ENCODE measurements around the gene PSMA3. TPM values are rescaled to one million over a fixed set of nuclear protein-coding genes. Genes with fewer than 3 reads are reported as not detected.

PSMA3 gene
- total RNA-seq, 1 donor from 2014 or later, result 146 TPM

DNA sequence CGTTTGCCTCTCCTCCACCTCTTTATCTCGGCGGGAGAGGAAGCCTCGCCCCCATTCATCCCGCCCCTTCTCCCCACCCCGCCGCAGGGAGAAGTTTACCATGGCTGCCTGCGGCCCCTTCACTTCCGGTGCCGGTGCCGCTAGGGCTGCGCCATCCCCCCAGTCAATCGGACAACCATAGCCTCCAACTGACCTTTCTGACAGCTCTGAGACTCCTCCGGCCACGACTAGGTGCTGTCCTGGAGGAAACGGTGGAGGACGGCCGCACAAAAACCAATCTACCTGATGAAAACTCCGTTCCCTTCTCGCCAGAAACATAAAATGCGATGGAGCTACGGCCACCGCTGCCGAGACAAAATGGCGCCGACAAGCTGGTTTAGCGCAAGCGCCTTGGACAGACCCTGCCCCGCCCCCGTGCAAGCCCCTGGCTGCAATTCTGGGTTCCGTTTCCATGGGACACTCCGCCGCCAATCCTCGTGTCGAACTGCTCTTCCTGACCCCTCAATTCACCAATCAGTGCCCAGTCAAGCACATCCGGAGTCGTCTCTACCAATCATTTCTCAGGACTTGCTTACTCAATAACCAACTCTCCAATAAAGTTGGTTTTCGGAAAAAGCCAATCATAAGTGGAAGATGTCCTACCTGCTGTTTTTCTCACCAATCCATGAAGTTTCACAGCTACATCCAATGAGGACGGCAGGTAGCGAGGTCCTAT, 53.3 kb downstream of the PSMA3 start:
- H3K9me3 ChIP-seq, result no peaks in the 10 kb centered on the region
- H3K4me1 ChIP-seq, result peaks cover 40% of the 10 kb centered on the region
- no peaks in the 10 kb centered on the region for H3K27me3 ChIP-seq
- peak overlapping the region; percentile 95 for H3K27ac ChIP-seq
- ATAC-seq (peak; percentile 96), DNase-seq (peak; percentile 99)
- H3K36me3 ChIP-seq, result peaks cover 42% of the 10 kb centered on the region
- intact Hi-C loops (cut with DNase I), result no loop called here
- TF ChIP-seq, protein P1, sequence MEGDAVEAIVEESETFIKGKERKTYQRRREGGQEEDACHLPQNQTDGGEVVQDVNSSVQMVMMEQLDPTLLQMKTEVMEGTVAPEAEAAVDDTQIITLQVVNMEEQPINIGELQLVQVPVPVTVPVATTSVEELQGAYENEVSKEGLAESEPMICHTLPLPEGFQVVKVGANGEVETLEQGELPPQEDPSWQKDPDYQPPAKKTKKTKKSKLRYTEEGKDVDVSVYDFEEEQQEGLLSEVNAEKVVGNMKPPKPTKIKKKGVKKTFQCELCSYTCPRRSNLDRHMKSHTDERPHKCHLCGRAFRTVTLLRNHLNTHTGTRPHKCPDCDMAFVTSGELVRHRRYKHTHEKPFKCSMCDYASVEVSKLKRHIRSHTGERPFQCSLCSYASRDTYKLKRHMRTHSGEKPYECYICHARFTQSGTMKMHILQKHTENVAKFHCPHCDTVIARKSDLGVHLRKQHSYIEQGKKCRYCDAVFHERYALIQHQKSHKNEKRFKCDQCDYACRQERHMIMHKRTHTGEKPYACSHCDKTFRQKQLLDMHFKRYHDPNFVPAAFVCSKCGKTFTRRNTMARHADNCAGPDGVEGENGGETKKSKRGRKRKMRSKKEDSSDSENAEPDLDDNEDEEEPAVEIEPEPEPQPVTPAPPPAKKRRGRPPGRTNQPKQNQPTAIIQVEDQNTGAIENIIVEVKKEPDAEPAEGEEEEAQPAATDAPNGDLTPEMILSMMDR (IDR thresholded peaks at IDR 0.05), result no peak
- H3K4me3 ChIP-seq, result peak overlapping the region; percentile 90

DNA sequence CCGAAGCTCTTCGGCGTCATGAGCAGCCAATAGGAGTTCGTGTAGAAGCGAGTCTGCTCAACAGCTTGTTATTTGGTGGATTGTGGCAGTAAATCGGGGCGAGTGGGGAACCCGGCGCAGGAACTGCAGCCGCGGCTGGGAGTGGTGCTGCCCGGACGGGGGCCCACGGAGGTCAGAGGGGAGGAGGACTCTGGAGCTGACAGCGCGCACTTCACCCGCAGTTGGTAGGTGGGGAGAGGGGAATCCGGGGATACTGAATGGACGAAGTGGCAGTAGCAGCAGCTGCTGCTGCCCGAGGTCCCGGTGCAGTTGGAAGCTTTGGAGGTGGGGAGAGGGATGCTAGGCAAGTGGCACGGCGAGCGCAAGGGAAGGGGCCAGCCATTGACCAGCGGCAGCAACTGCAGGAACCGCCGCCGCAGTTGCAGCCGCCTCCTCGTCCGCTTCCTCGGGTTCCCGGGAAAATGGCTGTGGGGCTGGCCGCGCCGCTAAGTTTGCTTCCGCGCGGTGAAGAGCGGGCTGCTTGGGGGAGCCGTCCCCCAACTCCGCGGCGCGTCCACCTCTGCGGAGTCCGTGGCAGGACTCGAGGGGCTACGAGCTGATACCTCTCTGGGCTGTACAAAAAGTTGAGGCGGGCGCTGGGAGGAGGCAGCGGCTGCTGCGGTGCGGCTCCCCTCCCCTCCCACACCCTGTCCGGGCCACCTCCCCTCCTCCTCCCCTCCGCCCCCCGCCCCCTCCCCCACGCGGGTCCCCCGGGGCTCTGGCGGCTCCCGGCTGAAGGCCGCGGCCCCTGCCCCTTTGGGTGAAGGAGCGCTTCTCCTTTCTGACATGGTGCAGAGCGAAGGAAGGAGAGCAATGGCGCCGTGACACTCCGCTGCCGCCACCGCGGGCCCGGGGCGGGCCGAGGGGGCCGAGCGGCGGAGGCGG, 54.1 kb downstream of the PSMA3 start, which contains the start of gene ARID4A:
TSS of gene ARID4A (plus strand) at position 79 of the 924 bp plus-strand sequence. CDS start 1,300 bp downstream, outside the sequence.
- DNase-seq (peak; percentile 88), ATAC-seq (peak; percentile 25)
- peak within 1 kb of the TSS; percentile 95 for H3K27ac ChIP-seq
- intact Hi-C loops (cut with DNase I), result no loop called here
- peak within 1 kb of the TSS; percentile 90 for H3K4me3 ChIP-seq
- no peaks in the 10 kb centered on the region for H3K9me3 ChIP-seq
- TF ChIP-seq, protein P1 (IDR thresholded peaks at IDR 0.05), result no peak
- no peaks in the 10 kb centered on the region for H3K27me3 ChIP-seq
- H3K36me3 ChIP-seq, result peaks cover 42% of the 10 kb centered on the region
- H3K4me1 ChIP-seq, result peaks cover 40% of the 10 kb centered on the region

DNA sequence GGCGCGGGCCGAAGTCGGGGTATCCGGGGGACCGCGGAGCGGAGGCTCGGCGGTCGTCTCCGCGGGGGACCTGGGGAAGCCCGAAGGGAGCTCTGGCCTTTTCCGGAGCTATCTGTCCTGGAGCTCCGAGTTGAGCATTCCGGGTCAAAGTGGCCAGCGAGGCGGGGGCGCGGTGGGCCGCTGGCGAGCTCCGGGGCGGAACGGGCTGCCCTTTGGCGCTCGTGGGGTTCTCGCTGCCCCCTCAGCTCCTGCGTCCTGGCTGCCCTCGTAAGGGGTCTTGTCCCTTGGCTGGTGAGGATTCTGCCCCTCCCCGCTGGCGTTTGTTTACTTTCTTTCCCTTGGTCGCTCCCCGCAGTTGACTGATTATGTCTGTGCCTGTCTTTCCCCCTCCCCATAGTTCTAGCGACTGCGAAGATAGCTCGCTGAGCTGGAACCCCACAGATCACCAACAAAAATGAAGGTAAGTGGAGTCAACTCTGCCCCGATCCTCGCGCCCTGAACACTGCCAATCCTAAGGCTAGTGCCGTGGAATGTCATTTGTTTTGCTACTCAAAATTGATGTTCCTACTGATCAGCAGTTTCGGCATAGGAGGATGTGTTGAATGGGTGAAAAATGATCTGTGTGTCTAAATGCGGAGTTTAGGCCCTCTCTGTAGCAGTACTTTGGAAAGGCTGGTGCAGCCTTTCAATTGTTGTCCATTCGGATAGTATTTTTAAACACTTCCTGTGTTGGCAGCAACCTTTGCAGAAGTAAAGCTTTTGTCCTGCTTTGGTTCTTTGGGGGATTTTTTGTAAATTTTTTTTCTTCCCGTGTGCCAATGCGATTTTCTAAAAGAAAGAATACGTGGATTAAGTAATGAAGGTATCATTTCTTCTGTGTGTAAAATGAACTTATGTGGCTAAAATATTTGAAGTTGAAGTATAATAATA, 55.0 kb downstream of the PSMA3 start:
- Histone ChIP-seq H3K4me1 (peaks cover 33% of the 10 kb centered on the region), H3K36me3 (peaks cover 41% of the 10 kb centered on the region), H3K4me3 (peak overlapping the region; percentile 90), H3K27ac (peak overlapping the region; percentile 92), H3K9me3 (no peaks in the 10 kb centered on the region), H3K27me3 (no peaks in the 10 kb centered on the region)
- intact Hi-C loops (cut with DNase I), result no loop called here
- TF ChIP-seq, protein P1 (IDR thresholded peaks at IDR 0.05), result no peak
- DNase-seq (peak; percentile 72), ATAC-seq (no peak)

DNA sequence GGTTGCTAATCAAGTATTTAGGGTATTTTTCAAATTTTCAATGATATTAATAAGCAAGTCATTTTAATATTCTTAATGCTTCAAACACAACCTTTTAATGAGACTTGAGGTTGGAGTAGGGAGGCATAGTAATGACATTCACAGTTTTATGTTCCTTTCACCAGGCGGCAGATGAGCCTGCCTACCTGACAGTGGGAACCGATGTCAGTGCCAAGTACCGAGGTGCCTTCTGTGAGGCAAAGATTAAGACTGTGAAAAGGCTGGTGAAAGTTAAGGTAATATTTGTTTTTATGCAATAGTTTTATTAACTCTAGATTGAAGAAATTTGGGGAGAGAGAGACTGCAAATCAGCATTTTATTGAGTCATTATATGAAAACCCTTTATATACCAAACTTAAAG, 56.8 kb downstream of the PSMA3 start:
- TF ChIP-seq, protein P1 (IDR thresholded peaks at IDR 0.05), result no peak
- H3K36me3 ChIP-seq, result peaks cover 49% of the 10 kb centered on the region

DNA sequence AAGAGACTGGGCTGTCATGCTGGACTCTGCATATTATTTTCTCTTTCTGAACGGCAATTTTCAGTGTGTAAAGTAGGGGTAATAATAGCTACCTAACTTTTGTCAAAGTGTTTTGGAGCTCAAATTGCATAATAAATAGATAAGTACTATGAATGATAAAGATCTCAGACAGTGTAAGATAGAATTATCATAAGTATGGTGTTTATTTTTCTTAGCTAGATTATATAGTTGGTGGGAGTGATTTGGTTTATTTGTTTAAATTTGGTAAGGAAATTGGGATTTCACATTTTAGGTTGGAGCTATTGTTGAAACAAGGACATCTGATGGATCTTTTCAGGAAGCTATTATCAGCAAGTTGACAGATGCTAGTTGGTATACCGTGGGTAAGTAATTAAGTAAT, 61.1 kb downstream of the PSMA3 start:
- H3K9me3 ChIP-seq, result no peaks in the 10 kb centered on the region
- ATAC-seq (no peak), DNase-seq (no peak)
- H3K36me3 ChIP-seq, result peaks cover 72% of the 10 kb centered on the region
- H3K4me1 ChIP-seq, result peaks cover 8% of the 10 kb centered on the region
- TF ChIP-seq, protein P1 (IDR thresholded peaks at IDR 0.05), result no peak
- H3K27me3 ChIP-seq, result no peaks in the 10 kb centered on the region
- no peak overlapping the region for H3K27ac ChIP-seq
- intact Hi-C loops (cut with DNase I), result no loop called here
- H3K4me3 ChIP-seq, result no peak overlapping the region

More for the DNA sequence above, 56.8 kb downstream of the PSMA3 start:
- Histone ChIP-seq H3K4me3 (no peak overlapping the region), H3K27me3 (no peaks in the 10 kb centered on the region), H3K27ac (no peak overlapping the region), H3K9me3 (no peaks in the 10 kb centered on the region), H3K4me1 (peaks cover 18% of the 10 kb centered on the region)
- ATAC-seq (no peak), DNase-seq (no peak)
- intact Hi-C loops (cut with DNase I), result no loop called here
